Activated T-helper 1 cell treated with anti-CD3 and anti-CD28 coated beads, Interleukin-12 subunit alpha, Interleukin-12 subunit beta, Interleukin-2, Interleukin-4 antibody, amounts not matched to agents 30 ng/mL and 10 ng/mL and 1 ng/mL, durations not matched to agents 14 hours and 24 hours and 36 hours (primary cell): ENCODE measurements around the gene BCL7C. TPM values are rescaled to one million over a fixed set of nuclear protein-coding genes. Genes with fewer than 3 reads are reported as not detected.
"Not testable (repeated sequence)": the region's sequence is repeated elsewhere in the genome, so short reads cannot be mapped to it uniquely, and the experiment has no call there.

ENCODE experiments used
- DNase-seq: peaks from one replicate; pipeline ENCODE4 v3.0.0; 2021; ENCODE audit warnings: low spot score
- H3K27ac Mint-ChIP-seq: one replicate; pipeline ENCODE4 v1.8.0; 2021; ENCODE audit warnings: mild to moderate bottlenecking, mixed read lengths
- H3K27me3 Mint-ChIP-seq: one replicate; pipeline ENCODE4 v1.8.0; 2022; ENCODE audit warnings: mild to moderate bottlenecking, moderate library complexity, mixed read lengths; ENCODE audit not compliant: insufficient read depth
- H3K36me3 Mint-ChIP-seq: one replicate; pipeline ENCODE4 v1.8.0; 2021; ENCODE audit warnings: low read depth, mixed read lengths
- H3K4me1 Mint-ChIP-seq: one replicate; pipeline ENCODE4 v1.8.0; 2021; ENCODE audit warnings: low read depth, mixed read lengths
- H3K4me3 Mint-ChIP-seq: one replicate; pipeline ENCODE4 v1.8.0; 2021; ENCODE audit warnings: mild to moderate bottlenecking, moderate library complexity, mixed read lengths
- H3K9me3 Mint-ChIP-seq: one replicate; pipeline ENCODE4 v1.8.0; 2021; ENCODE audit warnings: mixed read lengths
- intact Hi-C: fragments of 100-400 bp; cut with micrococcal nuclease; formaldehyde crosslinking; loops from one replicate; pipeline ENCODE4 v1.15.1; 2024
- total RNA-seq: library from RNA; stranded (reverse); gene quantifications from 2 replicates; pipeline ENCODE4 v1.2.3, GENCODE V29; 2022

The BCL7C gene
- 23.1 and 25.3 TPM in 2 replicates for total RNA-seq

DNA sequence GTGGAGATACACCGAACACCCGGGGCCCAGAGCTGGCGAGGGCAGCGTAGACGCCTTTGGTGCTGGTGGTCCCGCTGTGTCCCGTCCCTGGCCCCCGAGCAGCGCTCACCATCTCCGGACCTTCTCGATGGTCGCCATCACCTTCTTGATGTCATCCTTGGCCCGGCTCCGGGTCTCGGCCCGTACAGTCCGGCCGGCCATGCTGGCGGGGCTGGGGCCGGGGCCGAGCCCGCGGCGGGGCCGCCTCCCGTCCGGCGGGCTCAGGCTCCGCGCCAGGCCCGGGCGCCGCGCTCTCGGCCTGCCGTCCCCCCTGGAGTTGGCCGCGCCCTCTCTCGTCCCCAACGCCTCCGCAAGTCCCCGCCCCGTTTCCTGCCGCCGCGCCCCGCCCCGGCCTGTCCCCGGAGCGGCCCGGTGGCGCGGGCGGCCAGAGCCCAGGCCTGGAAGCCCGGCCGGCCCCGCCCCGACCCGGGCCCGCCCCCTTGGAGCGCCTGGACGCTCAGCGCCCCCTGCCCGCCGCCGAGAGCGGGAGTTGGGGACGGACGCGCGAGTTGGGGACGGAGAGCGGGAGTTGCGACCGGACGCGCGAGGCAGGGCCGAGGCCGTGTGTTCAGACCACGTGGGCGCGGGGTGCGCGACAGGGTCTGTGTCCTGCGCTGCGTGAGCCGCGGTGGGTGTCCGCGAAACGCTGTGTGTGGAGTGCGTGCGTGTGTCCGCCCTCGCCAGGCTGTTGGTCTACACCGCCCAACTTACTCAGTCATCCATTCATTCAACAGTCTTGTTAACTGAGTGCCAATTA is at the start of gene BCL7C:
TSS of gene BCL7C (minus strand) at position 334 of the 796 bp plus-strand sequence. CDS start at position 201, 133 bp downstream.
- no peaks in the 10 kb centered on the region for H3K27me3 Mint-ChIP-seq
- H3K27ac Mint-ChIP-seq = peak within 1 kb of the TSS; percentile 78
- DNase-seq = peak; percentile 86
- peaks cover 39% of the 10 kb centered on the region for H3K4me1 Mint-ChIP-seq
- intact Hi-C loops = loop anchor here (1.0 kb wide), 2 partner anchors 8 to 19 kb away; no protein-coding TSS in a partner anchor
- H3K9me3 Mint-ChIP-seq = no peaks in the 10 kb centered on the region
- peak within 1 kb of the TSS; percentile 92 for H3K4me3 Mint-ChIP-seq
- peaks cover 10% of the 10 kb centered on the region for H3K36me3 Mint-ChIP-seq

- intact Hi-C loops = loop anchor here (1.0 kb wide), 3 partner anchors 15 to 98 kb away; partner anchors contain the start of genes FBXL19 and SETD1A
- H3K27ac Mint-ChIP-seq = peak overlapping the region; percentile 72
- H3K4me1 Mint-ChIP-seq = peaks cover 25% of the 10 kb centered on the region
- no peak for DNase-seq
- peak overlapping the region; percentile 56 for H3K4me3 Mint-ChIP-seq
- peaks cover 21% of the 10 kb centered on the region for H3K36me3 Mint-ChIP-seq
- no peaks in the 10 kb centered on the region for H3K27me3 Mint-ChIP-seq
- H3K9me3 Mint-ChIP-seq = no peaks in the 10 kb centered on the region
These were observed 48.5 kb upstream of the BCL7C start for GRCh38 chr16:30942426-30942806.

DNA sequence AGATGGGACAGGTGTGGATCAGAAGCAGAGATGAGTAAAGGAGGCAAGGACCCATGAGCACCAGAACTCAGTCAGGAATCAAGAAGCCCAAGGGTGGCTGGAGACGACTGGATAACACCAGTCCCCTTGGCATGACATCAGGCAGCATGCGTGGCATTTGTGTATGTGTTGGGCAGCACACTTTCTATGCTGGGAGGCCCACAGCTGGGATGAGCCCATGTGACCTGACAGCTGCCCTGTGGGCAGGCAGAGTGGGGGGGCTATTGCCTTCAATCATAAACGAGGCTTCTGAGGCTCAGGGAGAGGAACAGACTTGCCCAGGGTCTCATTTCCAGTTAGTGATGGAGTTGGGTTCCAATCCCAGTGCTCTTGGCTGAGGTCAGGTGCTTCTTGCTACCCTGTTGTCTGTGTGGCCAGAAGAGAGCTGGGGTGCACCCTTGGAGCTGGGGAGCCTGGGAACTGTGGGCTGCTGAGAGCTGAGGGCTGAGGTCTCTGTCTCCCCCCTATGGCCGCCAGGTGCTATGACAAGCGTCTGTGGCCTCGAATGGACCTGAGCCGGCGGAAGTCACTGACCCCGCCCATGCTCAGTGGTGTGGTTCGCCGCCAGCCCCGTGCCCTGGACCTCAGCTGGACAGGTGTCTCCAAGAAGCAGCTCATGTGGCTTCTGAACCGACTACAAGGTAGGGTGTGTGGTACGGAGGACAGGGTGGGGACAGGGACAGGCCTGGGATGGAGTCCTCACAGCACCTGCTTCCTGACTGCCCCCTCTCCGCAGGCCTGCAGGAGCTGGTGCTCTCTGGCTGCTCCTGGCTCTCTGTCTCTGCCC is 47.9 kb upstream of the BCL7C start:
- H3K4me3 Mint-ChIP-seq = peak overlapping the region; percentile 56
- H3K27me3 Mint-ChIP-seq = no peaks in the 10 kb centered on the region
- H3K27ac Mint-ChIP-seq = no peak overlapping the region
- peaks cover 21% of the 10 kb centered on the region for H3K36me3 Mint-ChIP-seq
- H3K4me1 Mint-ChIP-seq = peaks cover 28% of the 10 kb centered on the region
- intact Hi-C loops = loop anchor here (1.0 kb wide), 3 partner anchors 15 to 98 kb away; partner anchors contain the start of genes FBXL19 and SETD1A
- no peaks in the 10 kb centered on the region for H3K9me3 Mint-ChIP-seq
- peak; percentile 64 for DNase-seq

DNA sequence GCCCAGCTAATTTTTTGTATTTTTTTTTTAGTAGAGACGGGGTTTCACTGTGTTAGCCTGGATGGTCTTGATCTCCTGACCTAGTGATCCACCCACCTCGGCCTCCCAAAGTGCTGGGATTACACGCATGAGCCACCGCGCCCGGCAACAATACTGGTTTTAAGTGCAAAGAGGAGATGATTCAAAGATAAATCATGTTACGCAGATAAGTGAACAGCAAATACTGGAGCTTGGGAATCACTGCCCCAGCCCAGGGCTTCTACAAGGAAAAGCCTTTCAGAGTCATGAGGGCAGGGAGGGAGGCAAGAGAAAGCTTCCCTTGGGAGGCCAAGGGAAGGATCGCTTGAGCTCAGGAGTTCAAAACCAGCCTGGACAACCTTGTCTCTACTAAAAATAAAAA is 45.7 kb upstream of the BCL7C start:
- H3K27me3 Mint-ChIP-seq, intact Hi-C loops, H3K4me3 Mint-ChIP-seq, H3K27ac Mint-ChIP-seq, H3K9me3 Mint-ChIP-seq, DNase-seq: not testable (repeated sequence)
- peaks cover 23% of the 10 kb centered on the region for H3K36me3 Mint-ChIP-seq
- H3K4me1 Mint-ChIP-seq = peaks cover 38% of the 10 kb centered on the region

GRCh38 chr16:30937692-30938091 is 43.8 kb upstream of the BCL7C start:
- intact Hi-C loops = no loop called here
- no peaks in the 10 kb centered on the region for H3K27me3 Mint-ChIP-seq
- peaks cover 38% of the 10 kb centered on the region for H3K4me1 Mint-ChIP-seq
- H3K36me3 Mint-ChIP-seq = peaks cover 15% of the 10 kb centered on the region
- no peaks in the 10 kb centered on the region for H3K9me3 Mint-ChIP-seq
- H3K27ac Mint-ChIP-seq = peak overlapping the region; percentile 62
- no peak for DNase-seq
- no peak overlapping the region for H3K4me3 Mint-ChIP-seq

DNA sequence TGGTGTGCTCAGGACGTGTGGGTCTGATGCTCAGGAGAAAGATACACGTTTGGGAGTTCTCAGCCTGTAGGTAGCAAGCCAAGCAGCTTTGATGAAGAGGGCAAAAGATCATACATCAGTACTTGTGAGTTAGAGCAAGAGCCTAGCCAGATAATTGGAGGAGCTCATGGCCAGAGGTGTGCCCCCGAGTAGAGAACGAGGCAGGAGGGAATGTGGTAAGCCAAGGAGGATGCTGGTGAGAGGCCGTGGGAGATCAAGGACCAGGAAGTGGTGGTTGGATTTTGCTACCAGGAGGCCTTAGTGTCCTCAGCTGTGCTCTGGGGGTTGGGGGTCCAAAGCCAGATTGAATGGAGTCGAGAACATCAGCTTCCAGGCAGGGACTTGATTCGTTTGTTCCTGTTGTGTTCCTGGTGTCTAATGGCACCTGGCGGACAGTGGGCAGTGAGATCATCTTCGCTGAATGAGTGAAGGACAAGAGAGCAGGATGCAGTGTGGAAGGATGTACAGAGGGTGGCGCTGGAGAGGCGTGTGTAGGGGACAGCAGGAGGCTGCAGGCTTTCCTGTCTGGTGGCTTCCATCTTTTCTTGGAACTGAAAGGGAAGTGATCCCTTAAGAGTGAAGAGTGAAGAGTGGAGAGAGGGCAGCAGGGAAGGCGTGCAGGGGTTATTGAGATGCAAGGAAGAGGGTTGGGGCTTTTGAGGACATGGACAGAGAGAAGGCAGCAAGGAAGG is 41.1 kb upstream of the BCL7C start:
- Mint-ChIP-seq H3K27me3 (no peaks in the 10 kb centered on the region), H3K4me3 (no peak overlapping the region), H3K36me3 (peaks cover 15% of the 10 kb centered on the region), H3K27ac (peak overlapping the region; percentile 41), H3K4me1 (peaks cover 23% of the 10 kb centered on the region), H3K9me3 (no peaks in the 10 kb centered on the region)
- no peak for DNase-seq
- intact Hi-C loops = no loop called here

- Mint-ChIP-seq H3K9me3 (no peaks in the 10 kb centered on the region), H3K27ac (no peak overlapping the region), H3K27me3 (no peaks in the 10 kb centered on the region), H3K4me1 (peaks cover 13% of the 10 kb centered on the region), H3K4me3 (no peak overlapping the region), H3K36me3 (peaks cover 18% of the 10 kb centered on the region)
- no peak for DNase-seq
- intact Hi-C loops = no loop called here
These were observed 37.3 kb upstream of the BCL7C start for GRCh38 chr16:30931068-30931650.

- peaks cover 9% of the 10 kb centered on the region for H3K4me1 Mint-ChIP-seq
- no peak overlapping the region for H3K4me3 Mint-ChIP-seq
- H3K27ac Mint-ChIP-seq = no peak overlapping the region
- peaks cover 18% of the 10 kb centered on the region for H3K36me3 Mint-ChIP-seq
- no peaks in the 10 kb centered on the region for H3K27me3 Mint-ChIP-seq
- no peaks in the 10 kb centered on the region for H3K9me3 Mint-ChIP-seq
- intact Hi-C loops = no loop called here
- no peak for DNase-seq
These were observed 36.3 kb upstream of the BCL7C start for GRCh38 chr16:30930160-30930571.

GRCh38 chr16:30929167-30929566 is 35.3 kb upstream of the BCL7C start:
- no peaks in the 10 kb centered on the region for H3K27me3 Mint-ChIP-seq
- DNase-seq = no peak
- H3K4me1 Mint-ChIP-seq = peaks cover 6% of the 10 kb centered on the region
- peaks cover 13% of the 10 kb centered on the region for H3K36me3 Mint-ChIP-seq
- no peak overlapping the region for H3K4me3 Mint-ChIP-seq
- H3K27ac Mint-ChIP-seq = no peak overlapping the region
- H3K9me3 Mint-ChIP-seq = no peaks in the 10 kb centered on the region
- intact Hi-C loops = no loop called here

DNA sequence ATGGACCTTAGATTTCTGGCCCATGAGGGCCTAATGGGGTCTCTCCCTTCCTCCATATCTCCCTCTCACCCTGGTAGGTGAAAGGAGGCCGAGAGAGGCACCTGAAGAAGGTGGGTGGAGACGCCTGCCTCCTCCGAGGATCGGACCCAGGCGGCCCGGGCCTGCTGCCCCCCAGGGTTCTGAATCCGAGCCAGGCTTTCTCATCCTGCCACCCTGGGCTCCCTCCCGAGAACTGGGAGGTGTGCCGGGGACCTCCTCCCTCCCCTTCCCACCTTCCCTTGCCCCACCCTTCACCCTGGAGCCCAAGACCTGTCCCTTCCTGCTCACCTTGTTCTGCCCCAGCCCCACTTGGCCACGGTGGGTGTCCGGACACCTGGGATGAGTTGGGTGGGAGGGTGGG is 34.5 kb upstream of the BCL7C start:
- Mint-ChIP-seq H3K9me3 (no peaks in the 10 kb centered on the region), H3K4me1 (peaks cover 6% of the 10 kb centered on the region), H3K4me3 (no peak overlapping the region), H3K27ac (no peak overlapping the region), H3K27me3 (no peaks in the 10 kb centered on the region), H3K36me3 (peaks cover 13% of the 10 kb centered on the region)
- no peak for DNase-seq
- intact Hi-C loops = no loop called here

- Mint-ChIP-seq H3K36me3 (peaks cover 13% of the 10 kb centered on the region), H3K4me1 (peaks cover 6% of the 10 kb centered on the region), H3K4me3 (no peak overlapping the region), H3K27ac (no peak overlapping the region), H3K9me3 (no peaks in the 10 kb centered on the region), H3K27me3 (no peaks in the 10 kb centered on the region)
- intact Hi-C loops = no loop called here
- DNase-seq = no peak
These were observed 34.0 kb upstream of the BCL7C start for GRCh38 chr16:30927789-30928378.
